ENCODE results near the gene TMEM175. TPM values are rescaled to one million over a fixed set of nuclear protein-coding genes. Genes with fewer than 3 reads are reported as not detected.

TMEM175 gene
- total and polyA plus RNA-seq, 9 of the 15 experiments (the other 6 are each of a cell fraction or from before 2014, with no cell fraction given) = 0.13 to 30.9 (median 9.4) TPM

- TF ChIP-seq FOXJ2 (tag; IDR thresholded peaks at IDR 0.05) (no peak), PHF8 (IDR thresholded peaks at IDR 0.05; ENCODE audit: borderline replicate concordance, low read length) (peak; percentile 66; the same call in 1 of the 2 replicates), NFATC3 (IDR thresholded peaks at IDR 0.05) (no peak), PURB (CRISPR knock-in tag; IDR thresholded peaks at IDR 0.05; ENCODE audit: low read depth) (no peak), ZFX (CRISPR knock-in tag; IDR thresholded peaks at IDR 0.05) (peak; percentile 49; the same call in 1 of the 2 replicates), ARNT (IDR thresholded peaks at IDR 0.05) (no peak), TOE1 (IDR thresholded peaks at IDR 0.05; ENCODE audit: borderline replicate concordance) (peak; percentile 41; the same call in 1 of the 2 replicates), TOE1 (CRISPR knock-in tag; IDR thresholded peaks at IDR 0.05; ENCODE audit: borderline replicate concordance, low read depth) (no peak), MIER1 (IDR thresholded peaks at IDR 0.05; ENCODE audit: low read depth) (0 out of 2 replicates have a peak, but pooled peaks have one; percentile 31), BCOR (IDR thresholded peaks at IDR 0.05) (0 out of 2 replicates have a peak, but pooled peaks have one; percentile 10), NCOA1 (IDR thresholded peaks at IDR 0.05; ENCODE audit: low read depth) (no peak), NONO (IDR thresholded peaks at IDR 0.05; ENCODE audit: low read depth in 2 of 2, low read length in 1 of 2) (0 out of 4 replicates have a peak, but pooled peaks of 1 of the 2 experiments have one; percentile 10), TRIM28 (IDR thresholded peaks at IDR 0.05) (0 out of 2 replicates have a peak, but pooled peaks have one; percentile 32), ARID1B (IDR thresholded peaks at IDR 0.05) (peak; percentile 19; the same call in 1 of the 2 replicates), ZNF655 (CRISPR knock-in tag; IDR thresholded peaks at IDR 0.05) (no peak)
Observed at GRCh38 chr4:986428-986878, 54.2 kb downstream of the TMEM175 start (continued).

All from K562 (cell line).